Stimulated activated CD8-positive, alpha-beta memory T cell treated with anti-CD3 and anti-CD28 coated beads, Interleukin-4, amount 100 ng/mL, for 24 hours (primary cell): Measurements from ENCODE around the gene GAREM1.
"Not testable (repeated sequence)": the region's sequence is repeated elsewhere in the genome, so short reads cannot be mapped to it uniquely, and the experiment has no call there.

ENCODE experiments used
- DNase-seq: peaks from one replicate; pipeline ENCODE4 v3.0.0-alpha.2; 2020; ENCODE audit warnings: low read depth

Gene GAREM1

GRCh38 chr18:32470714-32471633 lies at the start of gene GAREM1:
TSS of gene GAREM1 (minus strand) at chr18:32470882. CDS start at chr18:32470428, 454 bp downstream.
- DNase-seq = peak; percentile 60

GRCh38 chr18:32511147-32511546 lies 40.5 kb upstream of the GAREM1 start:
- no peak for DNase-seq

GRCh38 chr18:32509111-32509510 lies 38.4 kb upstream of the GAREM1 start:
- no peak for DNase-seq

DNA sequence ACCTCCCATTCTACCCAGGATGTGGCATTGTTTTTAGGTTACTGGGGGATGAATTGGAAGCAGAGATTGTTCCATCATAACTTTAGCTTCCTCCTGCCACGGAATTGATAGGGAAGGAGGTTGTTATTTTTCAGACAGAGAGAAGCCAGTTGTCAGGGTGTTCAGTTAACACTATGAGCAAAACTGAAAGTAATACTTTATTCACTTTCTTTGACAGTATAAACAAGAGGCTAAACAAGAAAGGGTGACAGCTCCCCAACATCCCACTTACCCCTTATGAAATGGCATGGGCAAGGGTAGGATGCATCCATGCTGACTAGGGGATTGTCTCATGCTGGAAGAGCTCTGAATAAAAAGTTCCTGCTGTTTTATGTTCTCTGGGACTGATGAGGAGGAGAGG lies 36.4 kb upstream of the GAREM1 start:
- no peak for DNase-seq

DNA sequence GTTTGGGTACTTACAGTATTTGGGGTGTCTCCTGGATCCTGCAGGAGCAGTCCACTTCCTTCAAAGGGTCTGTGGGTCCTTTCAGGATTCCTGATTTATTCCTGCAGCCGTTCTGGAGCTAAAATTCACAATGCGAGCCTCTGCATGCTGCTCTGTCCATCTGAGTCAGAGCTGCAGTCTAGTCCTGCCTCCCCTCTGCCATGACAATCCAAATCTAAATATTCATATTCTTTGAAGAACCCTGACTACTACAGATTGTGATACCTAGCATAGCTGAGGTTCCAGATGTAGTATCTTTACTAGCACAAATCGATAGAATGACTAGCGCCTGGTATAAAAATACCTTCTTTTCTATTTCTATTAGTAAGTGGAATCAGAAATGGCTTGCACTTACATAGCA lies 31.3 kb upstream of the GAREM1 start:
- DNase-seq = no peak

DNA sequence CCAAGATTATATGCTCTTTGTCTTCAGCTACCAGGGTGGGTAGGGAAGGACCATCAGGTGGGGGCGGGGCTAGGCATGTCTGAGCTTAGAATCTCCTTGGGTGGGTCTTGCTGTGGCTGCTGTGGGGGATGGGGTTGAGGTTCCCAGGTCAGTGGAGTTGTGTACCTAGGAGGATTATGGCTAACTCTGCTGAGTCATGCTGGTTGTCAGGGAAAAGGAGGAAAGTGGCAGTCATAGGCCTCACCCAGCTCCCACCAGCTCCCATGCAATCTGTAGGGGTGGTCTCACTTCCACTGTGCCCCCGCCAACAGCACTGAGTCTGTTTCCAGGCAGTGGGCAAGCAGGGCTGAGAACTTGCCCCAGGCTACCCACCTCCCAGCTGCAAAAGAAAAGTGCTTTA lies 30.6 kb upstream of the GAREM1 start:
- DNase-seq = not testable (repeated sequence)

GRCh38 chr18:32483002-32483401 lies 12.3 kb upstream of the GAREM1 start:
- no peak for DNase-seq

DNA sequence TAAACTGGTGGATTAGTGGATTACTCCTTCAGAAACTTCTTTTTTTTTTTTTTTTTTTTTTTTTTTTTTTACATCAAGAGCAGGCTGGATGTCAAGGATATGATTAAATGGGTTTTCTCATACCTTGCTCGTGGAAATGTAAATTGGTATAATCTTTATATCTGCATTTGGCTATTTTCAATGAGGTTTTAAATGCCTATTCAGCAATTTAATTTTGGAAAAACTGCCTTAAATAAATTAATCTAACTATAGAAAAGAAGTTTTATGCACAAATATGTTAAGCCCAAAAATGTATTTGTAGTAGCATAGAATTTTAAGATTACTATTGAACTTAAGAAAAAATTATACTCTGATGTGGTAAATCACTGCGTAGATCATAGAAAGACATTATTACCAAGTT lies 11.4 kb upstream of the GAREM1 start:
- DNase-seq = no peak

- DNase-seq = no peak
Observed at GRCh38 chr18:32480581-32480980, 9.9 kb upstream of the GAREM1 start.

DNA sequence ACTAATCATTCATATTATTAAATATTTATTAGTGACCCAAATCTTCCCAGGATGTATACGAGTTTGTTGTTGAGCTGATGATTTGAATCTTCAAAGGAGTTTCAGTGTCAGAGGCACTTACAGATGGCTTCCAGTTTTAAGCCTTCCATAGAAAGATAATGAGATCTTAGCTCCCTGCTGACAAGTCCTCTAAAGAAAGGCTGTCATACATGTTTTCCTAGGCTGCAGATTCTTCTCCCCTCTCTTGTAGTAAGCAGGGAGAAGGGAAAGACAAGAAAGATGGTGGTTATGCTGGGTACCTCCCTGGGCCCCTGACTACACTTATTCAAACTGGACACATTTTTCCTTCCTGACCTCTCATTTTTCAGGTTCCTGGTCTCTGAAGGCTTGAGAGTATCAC lies 8.1 kb upstream of the GAREM1 start:
- DNase-seq = no peak

GRCh38 chr18:32478317-32478716 lies 7.6 kb upstream of the GAREM1 start:
- DNase-seq = no peak

DNA sequence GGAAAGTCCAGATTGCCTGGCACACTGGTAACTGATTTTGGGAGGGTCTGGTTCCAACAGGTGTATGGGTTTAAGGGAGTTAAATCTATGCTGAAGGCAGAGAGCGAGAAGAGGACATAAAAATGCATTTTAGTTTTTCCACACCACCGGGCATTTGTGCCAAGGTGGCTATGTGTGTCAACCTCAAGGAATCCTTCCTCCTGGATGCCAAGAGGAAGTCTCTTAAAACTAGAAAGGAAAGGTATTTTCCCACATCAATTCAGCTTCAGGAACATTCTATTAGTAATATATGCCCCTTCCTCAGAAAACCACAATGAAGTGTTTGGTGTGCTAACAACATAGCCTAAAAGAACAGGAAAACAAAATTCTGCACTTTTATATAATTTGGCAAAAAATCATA lies 5.4 kb upstream of the GAREM1 start:
- no peak for DNase-seq

DNA sequence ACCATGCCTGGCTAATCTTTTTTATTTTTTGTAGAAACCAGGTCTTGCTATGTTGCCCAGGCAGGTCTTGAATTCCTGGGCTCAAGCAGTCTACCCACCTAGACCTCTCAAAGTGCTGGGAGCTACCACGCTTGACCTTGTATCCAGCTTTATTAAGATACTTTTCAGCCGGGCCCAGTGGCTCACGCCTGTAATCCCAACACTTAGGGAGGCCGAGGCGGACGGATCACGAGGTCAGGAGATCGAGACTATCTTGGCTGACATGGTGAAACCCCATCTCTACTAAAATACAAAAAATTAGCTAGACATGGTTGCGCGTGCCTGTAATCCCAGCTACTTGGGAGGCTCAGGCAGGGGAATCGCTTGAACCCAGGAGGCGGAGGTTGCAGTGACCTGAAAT lies 4.4 kb upstream of the GAREM1 start:
- not testable (repeated sequence) for DNase-seq

DNA sequence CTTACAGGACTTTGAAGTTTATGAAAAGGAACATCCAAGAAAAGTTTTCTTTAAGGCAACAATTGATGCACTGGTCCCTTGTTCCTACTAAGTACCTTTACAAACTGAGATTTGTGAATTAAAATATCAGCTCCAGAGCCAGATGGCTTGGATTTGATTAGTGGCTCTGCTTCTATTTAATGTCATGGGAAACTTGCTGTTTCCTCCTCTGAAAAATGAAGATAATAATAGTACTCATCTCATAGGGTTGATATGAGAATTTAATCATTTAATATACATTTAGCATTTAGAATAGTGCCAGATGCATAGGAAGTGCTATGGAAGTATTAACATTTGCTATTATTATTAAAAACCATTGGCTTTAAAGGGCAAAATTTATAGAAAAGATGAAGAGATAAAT lies 2.6 kb upstream of the GAREM1 start:
- no peak for DNase-seq

DNA sequence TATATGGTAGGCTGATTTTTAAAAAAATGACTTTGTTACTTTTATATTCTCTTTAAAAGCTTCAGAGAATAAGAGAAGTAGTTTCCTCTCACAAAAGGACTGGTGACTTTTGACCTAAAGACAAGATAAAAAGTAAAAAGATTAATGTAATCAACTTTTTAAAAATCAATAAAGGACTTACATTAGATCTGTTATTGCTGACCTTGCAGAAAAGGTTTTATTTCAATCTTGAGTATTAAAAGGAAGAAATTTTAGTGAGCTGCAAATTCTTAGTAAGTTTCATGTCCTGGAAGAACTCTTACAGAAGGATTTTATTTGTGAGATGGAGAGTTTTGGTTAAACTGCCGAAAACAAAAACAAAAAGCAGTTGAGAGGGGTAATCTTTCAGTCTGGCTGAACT lies 2.2 kb upstream of the GAREM1 start:
- no peak for DNase-seq

GRCh38 chr18:32470460-32470713 lies 295 bp downstream of the GAREM1 start:
- no peak for DNase-seq

GRCh38 chr18:32469691-32470459 lies 807 bp downstream of the GAREM1 start:
- no peak for DNase-seq

GRCh38 chr18:32469190-32469651 lies 1.5 kb downstream of the GAREM1 start:
- no peak for DNase-seq

DNA sequence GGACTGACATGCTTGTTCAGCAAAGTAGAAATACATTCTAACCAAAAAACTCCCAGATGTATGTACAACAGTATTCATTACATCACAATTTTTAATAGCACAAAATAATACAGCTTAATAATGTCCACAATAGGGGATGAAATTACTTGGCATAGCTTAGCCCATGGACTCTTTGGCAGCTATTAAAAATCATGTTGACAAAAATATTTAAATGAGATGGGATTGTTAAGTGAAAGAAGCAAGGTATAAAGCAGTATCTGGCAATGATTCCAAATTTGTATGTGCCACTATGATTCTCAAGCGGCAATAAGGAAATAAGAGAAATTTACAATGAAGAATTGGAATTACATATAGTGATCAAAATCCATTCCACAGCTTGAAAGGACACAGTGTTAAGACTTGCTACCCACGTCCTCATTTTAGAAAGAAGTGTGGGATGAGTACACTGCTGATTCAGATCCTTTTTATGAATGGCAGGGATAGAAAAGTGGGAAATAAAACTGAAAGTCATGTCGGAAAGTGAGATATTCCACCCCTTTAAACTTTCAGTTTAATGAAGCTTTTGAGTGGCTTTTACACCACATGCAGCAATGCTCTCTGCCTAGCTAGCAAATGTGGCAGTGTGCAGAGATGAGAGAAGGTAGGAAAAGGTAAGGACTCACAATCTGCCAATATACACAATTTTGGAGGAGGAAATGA lies 2.4 kb downstream of the GAREM1 start:
- no peak for DNase-seq

GRCh38 chr18:32461709-32462272 lies 8.9 kb downstream of the GAREM1 start:
- DNase-seq = no peak

- no peak for DNase-seq
Observed at GRCh38 chr18:32460171-32460731, 10.4 kb downstream of the GAREM1 start.
